Activated T-cell treated with anti-CD3 and anti-CD28 coated beads for 1 hour (primary cell): Measurements from ENCODE around the gene DNAJC11.
"Not testable (repeated sequence)": the region's sequence is repeated elsewhere in the genome, so short reads cannot be mapped to it uniquely, and the experiment has no call there.

Experiments used
- DNase-seq: peaks from one replicate; pipeline ENCODE4 v3.0.0-alpha.2; 2020; ENCODE audit warnings: low read depth

DNAJC11 gene

GRCh38 chr1:6651909-6652308 lies 49.7 kb downstream of the DNAJC11 start:
- no peak for DNase-seq

- DNase-seq: no peak
Observed at GRCh38 chr1:6648556-6648955, 53.1 kb downstream of the DNAJC11 start.

DNA sequence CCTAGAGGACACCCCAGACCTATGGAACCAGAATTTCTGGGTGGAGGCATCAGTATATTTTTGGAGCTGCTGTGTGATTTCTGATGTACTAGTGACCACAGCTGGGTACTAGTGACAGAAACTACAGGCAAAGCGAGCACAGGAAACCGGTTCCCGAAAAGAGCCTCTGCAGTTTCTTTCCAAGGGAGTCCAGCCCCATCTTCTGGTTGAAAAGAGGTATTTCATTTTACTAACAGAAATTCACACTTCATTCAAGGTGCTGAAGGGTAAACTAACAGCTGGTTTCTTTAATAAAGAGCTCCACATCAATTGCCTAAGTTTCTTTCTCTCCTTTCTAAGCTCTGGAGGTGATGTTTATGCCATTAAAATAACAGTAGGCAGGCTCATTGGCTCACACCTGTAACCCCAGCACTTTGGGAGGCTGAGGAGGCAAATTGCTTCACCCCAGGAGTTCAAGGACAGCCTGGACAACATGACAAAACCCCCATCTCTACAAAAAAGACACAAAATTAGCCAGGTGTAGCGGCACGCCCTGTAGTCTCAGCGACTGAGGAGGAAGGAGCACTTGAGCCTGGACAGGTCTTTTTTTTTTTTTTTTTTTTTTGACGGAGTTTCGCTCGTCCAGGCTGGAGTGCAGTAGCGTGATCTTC lies 55.0 kb downstream of the DNAJC11 start:
- no peak for DNase-seq

DNA sequence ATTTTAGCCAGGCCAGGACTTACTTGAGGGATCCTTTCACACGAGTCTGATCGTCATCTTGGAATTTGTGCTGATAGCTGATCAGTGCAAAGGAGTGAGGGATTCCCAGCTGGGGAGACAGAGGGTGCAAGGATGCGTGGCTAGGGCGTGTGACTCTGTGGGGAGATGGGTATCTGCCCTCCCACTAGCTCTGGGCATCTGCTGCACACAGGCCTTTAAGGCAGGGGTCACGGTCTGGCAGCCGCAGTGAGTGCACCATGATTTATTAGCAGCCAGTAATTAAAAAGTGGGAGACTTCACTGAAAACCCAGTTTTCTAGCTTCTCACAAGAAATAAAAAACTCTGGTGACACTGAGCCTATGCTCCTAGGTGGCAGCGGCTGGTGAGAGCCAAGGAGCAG lies 56.6 kb downstream of the DNAJC11 start:
- DNase-seq: no peak

- DNase-seq: not testable (repeated sequence)
Observed at GRCh38 chr1:6640867-6641266, 60.7 kb downstream of the DNAJC11 start.

GRCh38 chr1:6638226-6638625 lies 63.4 kb downstream of the DNAJC11 start:
- DNase-seq: no peak

- DNase-seq: no peak
Observed at GRCh38 chr1:6637770-6638169, 63.8 kb downstream of the DNAJC11 start.

GRCh38 chr1:6636778-6637177 lies 64.8 kb downstream of the DNAJC11 start:
- not testable (repeated sequence) for DNase-seq

GRCh38 chr1:6635910-6636760 lies 65.5 kb downstream of the DNAJC11 start:
- DNase-seq: no peak

DNA sequence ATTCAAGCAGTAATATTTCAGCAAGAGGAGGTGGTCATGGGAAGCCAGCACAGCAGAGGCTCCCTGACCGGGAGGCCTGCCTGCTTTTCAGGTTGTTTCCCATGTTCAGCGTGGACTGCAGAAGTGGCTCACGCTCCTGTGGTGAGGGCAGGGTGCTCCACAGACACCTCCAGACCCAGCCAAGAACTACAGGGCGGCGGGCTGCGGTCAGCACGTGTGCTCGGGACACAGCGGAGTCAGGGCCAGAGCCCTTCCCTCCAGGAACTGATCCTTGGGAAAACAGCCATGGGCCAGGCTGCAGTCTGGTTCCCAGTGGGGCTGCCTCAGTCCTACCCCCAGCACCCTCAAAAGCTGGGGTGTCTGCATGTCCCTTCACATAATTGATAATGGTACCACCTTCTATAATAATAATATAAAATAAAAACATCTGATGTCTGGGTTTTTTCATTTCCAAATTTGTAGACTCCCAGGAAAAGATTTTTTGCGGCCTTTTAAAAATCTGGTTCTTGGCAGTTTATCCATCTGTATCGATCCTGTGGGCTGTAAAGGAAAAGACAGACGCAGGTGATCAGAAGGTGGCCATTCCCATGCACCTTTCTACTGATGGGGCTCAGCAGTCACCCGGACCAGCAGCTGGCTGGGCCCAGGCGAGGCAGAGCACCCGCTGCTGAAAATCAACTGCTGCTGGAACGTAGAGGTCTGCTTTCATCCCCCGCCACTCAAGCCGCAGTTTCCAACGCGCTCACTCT lies 66.3 kb downstream of the DNAJC11 start:
- DNase-seq: no peak

DNA sequence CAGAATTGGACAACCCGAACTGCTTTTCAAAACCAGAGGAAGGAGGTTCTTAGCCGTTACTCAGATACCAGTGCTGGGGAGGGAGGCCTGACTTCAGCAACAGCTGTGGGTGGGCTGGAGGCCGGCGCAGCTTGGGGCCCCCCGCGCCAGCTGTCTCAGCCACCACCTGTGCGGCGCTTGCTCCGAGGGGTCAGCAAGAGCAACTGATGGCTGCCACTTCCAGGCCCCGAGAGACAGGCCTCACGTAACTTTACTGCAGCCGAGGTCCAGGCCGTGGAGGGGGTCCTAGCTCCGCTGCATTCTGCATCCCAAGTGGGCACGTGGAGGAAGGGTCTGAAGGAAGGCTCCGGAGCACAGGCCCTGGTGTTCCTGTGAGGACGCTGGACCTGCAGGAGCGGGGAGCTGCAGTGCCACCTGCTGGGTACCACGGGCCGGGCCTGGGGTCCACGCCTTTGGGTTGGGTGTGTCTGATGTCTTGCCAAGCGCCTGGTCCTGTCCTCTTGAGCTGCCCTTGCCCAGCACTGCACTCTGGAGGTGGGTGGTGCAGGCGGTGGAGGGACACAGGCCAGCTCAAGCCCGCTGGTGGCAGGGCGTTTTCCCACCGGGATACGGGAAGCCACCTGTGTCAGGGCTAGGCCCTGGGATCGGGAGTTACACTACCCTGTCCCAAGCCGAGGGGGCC lies 67.1 kb downstream of the DNAJC11 start:
- peak; percentile 28 for DNase-seq

DNA sequence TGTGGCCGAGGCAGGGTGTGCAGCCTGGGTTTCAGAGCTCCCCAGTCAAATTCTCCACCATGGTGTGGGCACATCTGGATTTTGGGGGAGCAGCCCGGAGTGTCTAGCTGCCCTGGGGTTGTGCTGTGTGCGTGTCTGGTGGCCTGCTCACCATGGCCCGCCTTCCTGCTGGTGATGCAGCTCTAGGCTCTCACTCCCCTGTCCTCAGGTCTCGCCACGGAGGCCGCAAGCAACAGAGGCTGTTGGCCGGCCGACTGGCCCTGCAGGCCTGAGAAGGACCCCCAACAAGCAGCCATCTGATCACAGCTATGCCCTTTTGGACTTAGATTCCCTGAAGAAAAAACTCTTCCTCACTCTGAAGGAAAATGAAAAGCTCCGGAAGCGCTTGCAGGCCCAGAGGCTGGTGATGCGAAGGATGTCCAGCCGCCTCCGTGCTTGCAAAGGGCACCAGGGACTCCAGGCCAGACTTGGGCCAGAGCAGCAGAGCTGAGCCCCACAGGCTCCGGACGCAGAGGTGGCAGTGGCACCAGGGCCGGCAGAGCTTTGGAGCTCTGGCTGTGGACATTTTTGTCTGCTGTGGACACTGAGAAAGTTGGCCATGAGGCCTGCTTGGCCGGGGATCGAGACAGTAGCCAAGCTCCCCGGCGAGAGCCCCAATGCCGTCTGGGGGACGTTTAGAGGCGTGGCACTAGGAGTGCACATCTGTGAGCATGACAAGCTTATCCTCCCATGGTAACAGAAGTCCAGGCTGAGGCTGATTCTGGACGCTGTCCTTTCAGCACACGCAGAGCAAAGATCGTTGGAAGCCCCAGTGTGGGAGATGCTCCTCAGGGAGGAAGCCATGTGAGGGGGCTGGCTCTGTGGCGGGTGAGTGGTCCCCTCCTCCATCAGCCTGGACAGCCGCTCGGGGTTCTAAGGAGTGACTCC lies 68.8 kb downstream of the DNAJC11 start:
- DNase-seq: no peak

- no peak for DNase-seq
Observed at GRCh38 chr1:6631058-6631457, 70.6 kb downstream of the DNAJC11 start.

DNA sequence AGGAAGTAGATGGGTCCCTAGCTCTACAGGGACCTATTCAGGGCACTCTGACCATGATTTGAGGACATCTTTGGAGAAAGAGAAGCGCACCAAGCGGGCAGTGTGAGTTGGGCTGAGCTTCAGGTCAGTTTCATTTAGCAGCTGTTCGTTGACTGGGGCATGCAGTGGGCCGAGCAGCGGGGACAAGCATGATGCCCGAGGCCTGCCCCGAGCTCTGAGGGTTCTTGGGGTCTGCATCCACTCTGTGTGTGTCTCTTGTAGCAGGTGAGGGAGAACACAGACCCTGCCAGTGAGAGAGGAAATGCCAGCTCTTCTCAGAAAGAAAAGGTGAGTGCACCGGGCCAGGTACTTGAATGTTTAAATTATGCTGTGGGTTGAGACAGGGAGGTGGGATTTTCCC lies 71.6 kb downstream of the DNAJC11 start:
- DNase-seq: no peak

- DNase-seq: no peak
Observed at GRCh38 chr1:6628971-6629479, 72.6 kb downstream of the DNAJC11 start.

DNA sequence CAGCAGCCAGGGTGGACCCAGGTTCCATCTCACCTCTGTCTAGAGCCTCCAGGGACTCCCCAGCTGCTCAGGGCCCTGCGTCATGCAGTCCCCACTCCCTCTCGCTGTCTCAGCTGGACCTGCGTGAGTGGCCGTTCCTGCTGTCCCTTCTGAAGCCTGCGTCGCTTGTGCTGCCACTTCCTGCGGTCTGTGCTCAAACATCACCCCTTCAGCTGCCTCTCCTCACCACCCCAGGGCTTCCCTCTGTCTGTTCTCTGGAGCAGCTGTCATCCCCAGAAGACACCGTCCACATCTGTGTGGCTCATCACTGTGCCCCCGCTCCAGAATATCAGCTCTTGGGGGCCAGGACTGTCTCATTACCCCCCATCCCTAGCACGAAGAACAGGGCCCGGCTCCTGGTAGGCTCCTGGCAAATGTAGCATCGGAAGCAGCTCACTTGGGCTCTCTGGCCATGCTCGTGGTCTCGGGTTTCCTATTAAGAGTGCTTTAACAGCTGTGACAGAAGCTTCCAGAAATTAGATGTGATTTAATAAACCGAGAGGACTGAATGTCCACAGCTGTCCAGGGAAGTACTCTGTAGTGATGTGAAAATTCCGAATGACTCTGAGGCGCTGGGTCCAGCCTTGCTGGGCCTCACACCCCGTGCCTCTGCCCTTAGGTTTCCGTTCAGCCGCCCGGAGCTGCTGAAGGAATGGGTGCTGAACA lies 73.6 kb downstream of the DNAJC11 start:
- no peak for DNase-seq

DNA sequence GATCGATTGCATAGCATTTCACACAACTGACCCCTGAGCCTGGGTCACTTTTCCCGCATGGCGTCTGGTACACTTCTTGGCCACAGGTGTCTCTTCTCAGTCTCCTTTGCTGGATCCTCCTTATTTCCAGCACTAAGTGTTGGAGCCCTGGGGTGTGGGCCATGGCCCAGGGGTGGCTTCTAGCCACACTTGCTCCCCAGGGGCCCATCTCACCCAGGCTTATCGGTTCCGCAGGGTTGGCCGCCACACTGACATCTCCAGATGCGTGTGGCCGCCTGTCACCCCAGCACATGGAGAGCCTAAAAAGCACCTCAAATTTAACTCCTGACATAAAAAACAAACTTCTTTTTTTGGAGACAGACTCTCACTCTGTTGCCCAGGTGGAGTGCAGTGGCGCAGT lies 74.6 kb downstream of the DNAJC11 start:
- DNase-seq: no peak

DNA sequence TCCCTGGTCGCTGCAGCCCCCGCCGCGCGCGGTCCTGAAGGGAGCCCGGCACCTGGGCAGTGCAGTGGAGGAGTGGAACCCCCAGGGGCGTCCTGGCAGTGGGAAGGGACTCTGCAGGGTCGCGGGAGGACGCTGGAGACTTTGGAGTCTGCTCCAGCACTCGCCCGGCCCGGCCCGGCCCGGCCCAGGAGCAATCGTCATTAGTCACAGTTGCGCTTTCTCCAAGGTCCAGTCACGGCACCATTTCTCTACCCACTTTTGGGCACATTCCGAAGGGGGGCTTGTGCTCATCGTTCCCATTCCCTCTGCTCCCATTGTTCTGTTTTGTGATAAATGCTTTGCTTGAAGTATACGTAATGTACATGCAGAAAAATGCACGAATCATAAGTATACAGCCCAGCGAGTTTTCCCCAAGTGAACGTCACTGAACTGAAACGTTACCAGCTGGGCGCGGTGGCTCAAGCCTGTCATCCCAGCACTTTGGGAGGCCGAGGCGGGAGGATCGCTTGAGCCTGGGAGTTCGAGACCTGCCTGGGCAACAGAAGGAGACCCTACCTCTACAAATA lies 75.9 kb downstream of the DNAJC11 start:
- no peak for DNase-seq

DNA sequence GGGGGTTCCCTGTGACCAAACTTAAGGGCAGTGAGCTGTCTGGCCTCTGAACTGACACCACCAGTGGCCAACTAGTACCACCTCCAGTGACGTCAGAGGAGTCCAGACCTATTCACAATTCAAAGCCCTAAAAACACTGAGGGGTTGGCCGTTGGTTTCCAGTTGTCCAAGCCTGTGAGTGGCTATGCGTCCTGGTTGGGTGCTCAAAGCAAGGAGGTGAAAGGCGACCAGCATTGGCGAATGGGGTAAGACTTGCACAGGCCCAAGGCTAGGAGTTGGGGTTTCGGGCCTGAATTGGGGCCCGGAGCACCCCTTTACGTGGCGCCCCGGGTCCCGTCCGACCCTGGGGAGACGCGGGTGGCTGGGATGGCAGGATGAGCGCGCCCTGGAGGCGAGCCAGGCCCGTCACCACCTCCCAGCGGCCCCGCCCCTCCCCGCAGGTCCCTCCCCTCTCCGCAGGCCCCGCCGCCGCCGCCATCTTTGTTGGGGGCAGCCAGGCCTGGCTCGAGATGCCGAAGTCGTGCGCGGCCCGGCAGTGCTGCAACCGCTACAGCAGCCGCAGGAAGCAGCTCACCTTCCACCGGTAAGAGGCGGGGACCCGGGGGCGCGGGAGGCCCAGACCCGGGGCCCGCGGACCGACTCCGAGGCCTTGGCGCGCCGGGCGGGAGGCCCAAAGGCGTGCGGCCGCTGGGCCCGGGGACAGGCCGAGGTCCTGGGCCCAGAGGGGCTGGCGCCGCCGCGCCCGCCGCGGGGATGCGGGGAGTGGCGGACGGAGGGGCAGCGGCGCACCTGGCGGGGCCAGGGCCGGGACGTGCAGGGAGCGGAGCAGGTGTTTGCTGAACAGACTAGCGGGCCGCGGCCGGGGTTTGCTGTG lies 76.7 kb downstream of the DNAJC11 start, which contains the start of gene THAP3:
Gene THAP3 (plus strand): TSS at position 159 of the 874 bp plus-strand sequence. CDS start 351 bp downstream, at position 510.
- peak; percentile 89 for DNase-seq
